HG03159 (cell line): Measurements from ENCODE around the gene EDN2.

Experiments used
- ATAC-seq: cut with Tn5 transposase; IDR thresholded peaks from one replicate; pipeline ENCODE4 v1.9.1; 2021; ENCODE audit warnings: mild to moderate bottlenecking, moderate library complexity; ENCODE audit not compliant: unreplicated experiment

The EDN2 gene

DNA sequence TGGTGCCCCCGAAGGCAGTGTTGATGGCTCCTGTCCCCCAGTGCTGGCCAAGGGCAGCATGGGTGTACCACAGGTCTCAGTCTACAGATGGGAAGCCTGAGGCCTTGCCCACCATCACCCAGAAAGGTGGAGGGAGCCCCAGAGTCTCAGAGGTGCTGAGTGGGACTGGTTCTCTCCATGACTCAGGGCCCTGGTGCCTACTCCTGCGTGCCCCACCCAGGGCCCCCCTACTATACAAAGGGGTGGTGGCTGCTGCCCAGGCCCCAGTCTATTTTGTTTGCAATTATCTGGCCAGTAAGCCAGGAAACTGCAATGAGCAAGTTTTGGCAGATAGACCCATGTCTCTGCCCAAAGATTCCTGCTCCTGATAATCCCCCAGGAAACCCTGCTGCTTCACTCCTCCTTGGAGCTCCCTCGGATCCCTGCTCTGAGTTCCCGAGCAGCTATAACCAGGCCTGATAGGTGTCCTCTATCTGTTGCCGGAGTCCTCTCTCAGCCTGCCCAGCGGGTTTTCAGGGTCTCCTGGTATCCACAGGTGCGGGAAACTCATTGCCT is 41.7 kb downstream of the EDN2 start:
- no peak for ATAC-seq

GRCh38 chr1:41440321-41441085 is 44.0 kb downstream of the EDN2 start:
- ATAC-seq = no peak

- no peak for ATAC-seq
These were observed 45.2 kb downstream of the EDN2 start for GRCh38 chr1:41439234-41439633.

DNA sequence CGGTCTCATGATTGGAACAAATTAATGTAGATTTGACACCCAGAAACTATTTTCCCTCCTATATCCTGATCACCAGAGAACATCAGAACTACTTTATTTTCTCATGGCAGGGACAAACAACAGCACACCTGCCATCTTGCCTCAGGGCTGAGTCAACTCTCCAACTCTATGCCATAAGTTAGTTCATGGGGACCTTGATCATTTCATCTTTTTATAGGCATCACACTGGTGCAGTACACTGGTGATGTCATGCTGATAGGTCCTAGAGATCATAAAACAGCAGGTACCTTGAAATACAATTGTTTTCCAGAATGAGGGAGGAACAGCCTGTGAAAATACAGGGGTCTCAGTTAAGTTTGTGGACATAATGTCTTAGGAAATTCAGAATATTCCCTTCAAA is 45.8 kb downstream of the EDN2 start:
- ATAC-seq = no peak

- ATAC-seq = no peak
These were observed 47.5 kb downstream of the EDN2 start for GRCh38 chr1:41437011-41437355.

DNA sequence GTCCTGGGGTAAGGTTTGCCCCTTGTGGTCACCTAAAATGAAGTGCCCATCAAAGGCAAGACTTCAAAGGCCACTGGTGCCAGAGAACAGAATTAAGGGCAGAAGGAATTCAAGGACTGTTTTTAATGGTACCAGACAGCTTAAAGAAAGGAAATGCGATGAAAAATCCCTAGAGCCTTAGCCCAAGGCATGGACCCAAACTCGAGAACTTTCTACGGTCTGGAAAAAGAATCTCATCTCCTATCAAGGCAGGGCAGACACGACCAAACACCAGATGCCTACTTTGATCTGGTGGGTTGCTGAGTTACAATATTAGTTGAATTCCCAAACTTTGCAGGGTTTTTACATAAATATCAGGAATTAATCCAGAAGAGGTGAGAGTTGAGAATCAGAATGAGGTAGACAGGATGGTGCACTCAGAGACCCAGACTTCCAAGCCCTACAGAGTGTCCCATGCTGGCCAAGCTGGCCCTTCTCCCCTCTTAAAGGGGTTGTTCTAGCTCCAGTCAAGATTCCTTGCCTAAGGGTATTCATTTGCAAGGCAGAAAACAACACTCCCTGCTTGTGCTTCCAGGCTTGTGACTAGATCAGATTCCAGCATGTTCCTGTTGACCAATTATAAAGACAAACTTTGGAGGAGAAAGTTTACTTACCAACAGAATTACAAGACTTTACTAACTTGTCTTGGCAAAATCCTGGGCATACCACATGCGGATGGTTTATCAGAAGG is 48.0 kb downstream of the EDN2 start:
- no peak for ATAC-seq

GRCh38 chr1:41435570-41436178 is 48.8 kb downstream of the EDN2 start:
- no peak for ATAC-seq

DNA sequence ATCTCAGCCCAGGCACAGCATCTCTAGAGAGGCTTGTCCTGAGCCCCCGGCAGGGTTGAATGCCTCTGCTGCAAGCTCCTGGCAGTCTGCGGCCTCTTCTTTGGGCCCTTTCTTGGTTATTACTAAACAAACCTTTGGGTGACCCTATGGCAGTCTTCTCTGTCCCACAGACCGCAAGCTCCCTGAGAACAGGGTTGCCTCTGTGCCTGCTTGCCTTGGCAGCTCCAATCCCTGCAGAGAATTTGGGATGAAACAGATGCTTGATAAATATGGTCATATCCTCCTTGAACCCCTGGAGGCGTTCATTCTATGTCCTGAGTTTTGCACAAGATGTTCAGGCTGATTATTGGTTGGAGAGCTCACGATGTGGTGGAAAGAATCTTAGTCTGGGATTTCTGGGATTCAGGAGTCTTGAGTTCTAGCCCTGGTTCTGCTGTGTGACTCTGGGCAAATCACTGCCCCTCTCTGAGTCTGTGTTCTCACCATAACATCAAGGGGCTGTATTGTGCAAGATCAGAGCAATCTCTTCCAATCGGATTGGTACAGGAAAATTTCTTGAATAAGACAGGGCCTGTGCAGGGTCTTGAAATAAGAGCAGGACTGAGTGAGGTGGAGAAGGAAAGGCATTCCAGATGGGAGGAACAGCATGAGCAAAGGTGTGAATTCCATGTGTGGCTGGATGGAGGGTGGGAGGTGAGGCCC is 49.6 kb downstream of the EDN2 start:
- ATAC-seq = no peak

GRCh38 chr1:41434306-41434705 is 50.2 kb downstream of the EDN2 start:
- ATAC-seq = no peak

GRCh38 chr1:41433501-41433900 is 51.0 kb downstream of the EDN2 start:
- no peak for ATAC-seq

DNA sequence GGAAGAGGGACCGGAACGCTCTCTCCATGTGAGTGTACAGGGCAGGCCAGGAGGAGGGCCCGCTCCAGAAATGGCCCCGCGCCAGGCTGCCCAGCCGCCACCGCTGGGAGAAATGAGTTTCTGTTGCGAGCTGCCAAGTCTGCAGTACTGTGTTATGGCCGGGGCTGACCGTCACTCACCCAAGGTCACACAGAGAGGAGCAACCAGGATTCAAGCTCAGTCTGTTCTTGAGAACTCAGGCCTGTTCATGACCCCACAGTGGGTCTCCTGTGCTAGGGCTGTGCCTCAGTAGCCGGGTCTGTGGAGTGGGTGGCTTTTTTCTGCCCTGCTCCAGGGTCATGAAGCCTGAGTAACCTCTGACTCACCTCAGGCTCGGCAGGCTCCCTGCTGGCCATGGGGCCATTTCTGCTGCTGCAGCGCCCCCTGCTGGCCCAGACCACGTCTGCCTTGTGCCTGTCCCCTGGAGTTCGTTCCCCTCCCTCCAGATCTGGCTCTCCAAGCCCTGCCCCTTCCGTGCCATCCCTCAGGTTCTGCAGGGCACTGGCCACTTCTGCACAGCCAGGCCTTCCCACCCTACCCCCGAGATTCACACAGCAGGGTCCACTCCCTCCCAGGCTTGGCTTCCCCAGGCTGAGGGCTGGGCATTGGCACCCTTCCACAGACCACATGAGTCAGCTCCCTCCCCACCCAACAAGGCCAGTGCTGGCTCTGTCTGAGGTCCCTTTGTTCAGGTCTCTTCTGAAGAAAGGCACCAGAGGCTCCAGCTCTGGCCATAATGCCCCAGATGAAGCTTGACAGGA is 51.8 kb downstream of the EDN2 start:
- peak; percentile 60 for ATAC-seq

GRCh38 chr1:41431490-41432350 is 52.8 kb downstream of the EDN2 start:
- no peak for ATAC-seq

DNA sequence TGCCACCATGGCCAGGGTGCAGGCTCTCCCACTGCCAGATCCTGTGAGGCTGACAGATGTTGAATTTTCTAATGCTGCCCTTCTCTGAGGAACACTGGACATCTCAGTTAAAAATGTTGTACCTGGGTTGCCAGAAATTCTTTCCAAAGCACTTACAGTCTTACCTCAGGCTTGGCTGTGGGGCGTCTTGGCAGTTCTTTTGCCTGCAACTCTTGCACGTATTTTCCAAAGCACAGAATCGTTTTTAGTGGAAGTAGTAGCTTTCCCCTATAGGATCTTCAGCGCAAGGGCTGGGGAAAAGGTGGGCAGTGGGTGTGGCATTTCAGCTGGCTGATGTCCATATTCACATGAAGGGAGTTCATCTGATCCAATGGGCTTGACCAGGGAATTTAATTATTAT is 53.9 kb downstream of the EDN2 start:
- ATAC-seq = no peak

DNA sequence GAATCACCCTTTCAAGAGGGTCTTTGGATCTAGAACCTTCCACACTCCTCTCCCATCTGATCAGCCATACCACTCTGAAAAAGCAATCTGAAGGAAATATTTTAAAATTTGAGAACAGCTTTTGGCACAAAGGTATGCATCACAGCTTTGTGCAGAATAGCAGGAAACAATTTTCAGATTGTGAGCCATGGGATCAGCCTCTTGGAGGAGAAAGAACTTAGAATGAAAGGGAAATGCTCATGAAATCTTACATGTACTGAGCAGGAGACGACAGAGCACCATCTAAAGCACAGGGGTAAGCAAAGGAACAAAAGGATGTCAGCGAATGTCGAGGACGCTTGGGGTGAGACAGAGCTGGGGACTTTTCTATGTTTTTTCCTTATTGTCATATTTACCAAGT is 54.4 kb downstream of the EDN2 start:
- no peak for ATAC-seq

- ATAC-seq = no peak
These were observed 54.8 kb downstream of the EDN2 start for GRCh38 chr1:41429641-41430035.
